HG02973 (cell line): ENCODE data around the gene SLC16A8.

Experiments
- ATAC-seq: cut with Tn5 transposase; IDR thresholded peaks from one replicate; pipeline ENCODE4 v1.9.1; 2021; ENCODE audit warnings: moderate library complexity; ENCODE audit not compliant: unreplicated experiment

Gene SLC16A8

DNA sequence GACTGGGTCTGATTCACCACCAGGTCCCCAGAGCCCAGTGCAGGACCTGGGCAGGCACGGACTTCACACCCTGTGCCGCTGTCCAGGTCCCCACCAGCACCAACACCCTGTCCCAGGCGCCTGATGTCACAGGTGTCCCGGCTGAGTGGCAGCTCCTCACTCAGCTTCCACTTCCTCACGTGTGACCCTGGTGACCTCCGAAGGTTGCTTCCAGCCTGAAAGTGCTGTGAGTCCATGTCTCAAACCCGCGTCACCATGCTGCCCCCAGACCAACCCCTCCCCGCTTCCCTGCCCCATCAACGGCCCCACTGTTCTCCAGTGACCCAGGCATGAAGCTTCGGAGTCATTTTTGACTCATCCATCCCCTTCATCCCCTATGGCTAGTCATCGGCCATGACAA is 52.5 kb downstream of the SLC16A8 start:
- no peak for ATAC-seq

- ATAC-seq = no peak
These were observed 53.5 kb downstream of the SLC16A8 start for GRCh38 chr22:38030311-38031133.

DNA sequence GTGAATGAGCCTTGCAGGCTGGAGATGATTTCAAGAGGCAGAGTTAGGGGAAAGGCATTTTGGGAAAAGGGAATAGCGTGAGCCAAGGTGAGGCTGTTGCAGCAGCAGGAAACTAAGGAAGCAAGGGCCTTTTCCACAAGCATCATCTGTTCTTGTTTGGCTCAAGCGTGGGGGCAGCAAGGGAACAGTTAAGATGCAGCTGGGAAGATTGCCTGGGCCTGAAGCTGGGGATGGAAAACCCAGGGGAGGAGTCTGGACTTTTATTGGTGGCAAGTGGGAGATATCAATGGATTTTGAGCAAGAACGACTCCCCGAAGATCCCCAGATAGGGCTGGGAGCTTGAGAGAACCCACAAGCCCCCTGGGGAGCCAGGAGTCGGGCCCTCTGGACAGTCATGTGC is 54.1 kb downstream of the SLC16A8 start:
- no peak for ATAC-seq

GRCh38 chr22:38029370-38029769 is 54.6 kb downstream of the SLC16A8 start:
- ATAC-seq = no peak

GRCh38 chr22:38028344-38029130 is 55.4 kb downstream of the SLC16A8 start:
- ATAC-seq = no peak
